HK-2 (cell line): ENCODE data around the gene ANKRD33B.

Experiments used
- DNase-seq: peaks from one replicate; pipeline ENCODE4 v3.0.0-alpha.2; 2018; ENCODE audit not compliant: unreplicated experiment

Gene ANKRD33B

GRCh38 chr5:10578293-10578665 lies 14.4 kb downstream of the ANKRD33B start:
- DNase-seq: no peak

- no peak for DNase-seq
Measured at GRCh38 chr5:10578869-10579268, 15.0 kb downstream of the ANKRD33B start.

- no peak for DNase-seq
Measured at GRCh38 chr5:10579536-10580521, 16.0 kb downstream of the ANKRD33B start.

- no peak for DNase-seq
Measured at GRCh38 chr5:10580531-10581423, 16.9 kb downstream of the ANKRD33B start.

- no peak for DNase-seq
Measured at GRCh38 chr5:10581424-10581748, 17.5 kb downstream of the ANKRD33B start.

- no peak for DNase-seq
Measured at GRCh38 chr5:10581867-10582511, 18.1 kb downstream of the ANKRD33B start.

GRCh38 chr5:10582512-10582897 lies 18.6 kb downstream of the ANKRD33B start:
- no peak for DNase-seq

GRCh38 chr5:10583663-10584572 lies 20.0 kb downstream of the ANKRD33B start:
- DNase-seq: no peak

- DNase-seq: no peak
Measured at GRCh38 chr5:10584714-10585517, 21.0 kb downstream of the ANKRD33B start.

- DNase-seq: no peak
Measured at GRCh38 chr5:10585518-10585915, 21.6 kb downstream of the ANKRD33B start.

- no peak for DNase-seq
Measured at GRCh38 chr5:10586008-10586407, 22.1 kb downstream of the ANKRD33B start.

GRCh38 chr5:10586555-10586954 lies 22.7 kb downstream of the ANKRD33B start:
- DNase-seq: no peak

- no peak for DNase-seq
Measured at GRCh38 chr5:10588109-10588775, 24.4 kb downstream of the ANKRD33B start.

GRCh38 chr5:10588779-10589447 lies 25.0 kb downstream of the ANKRD33B start:
- DNase-seq: no peak

- no peak for DNase-seq
Measured at GRCh38 chr5:10590226-10590999, 26.5 kb downstream of the ANKRD33B start.

GRCh38 chr5:10591159-10591558 lies 27.3 kb downstream of the ANKRD33B start:
- DNase-seq: no peak

- no peak for DNase-seq
Measured at GRCh38 chr5:10591966-10592365, 28.1 kb downstream of the ANKRD33B start.

- DNase-seq: no peak
Measured at GRCh38 chr5:10592601-10593000, 28.7 kb downstream of the ANKRD33B start.
